A549 (cell line): Measurements from ENCODE around the gene JAZF1.

Source experiments
- CEBPB ChIP-seq, 2 experiments: fragments of >200 bp in 1 of 2; sonication (Bioruptor Twin) in 1 of 2; formaldehyde crosslinking in 1 of 2; IDR thresholded peaks; 2 replicates each; pipeline ENCODE4 v1.6.1; 2012 to 2016
- EP300 ChIP-seq, 2 experiments: fragments of >200 bp; sonication (Bioruptor Twin); formaldehyde crosslinking; IDR thresholded peaks; 2 replicates in 1 of 2; 3 replicates in 1 of 2; pipeline ENCODE4 v1.6.1; 2016 to 2017
- HDAC2 ChIP-seq: fragments of 200-600 bp; sonication (generic); IDR thresholded peaks from 2 replicates; pipeline ENCODE4 v1.6.1; 2016
- MAZ ChIP-seq: fragments of 150-350 bp; IDR thresholded peaks from 2 replicates; pipeline ENCODE4 v1.6.1; 2014; ENCODE audit warnings: antibody characterized with exemption, low read depth, low read length, borderline replicate concordance
- MYC ChIP-seq: IDR thresholded peaks from 2 replicates; pipeline ENCODE4 v1.6.1; 2012; ENCODE audit warnings: mild to moderate bottlenecking, inconsistent platforms, low read length, improper control_type of control experiment, borderline replicate concordance
- POLR2A ChIP-seq: IDR thresholded peaks from 2 replicates; pipeline ENCODE4 v1.6.1; 2012; ENCODE audit warnings: mild to moderate bottlenecking, low read length
- TF ChIP-seq, protein P1 (sequence below): fragments of >200 bp; sonication (Bioruptor Twin); formaldehyde crosslinking; IDR thresholded peaks from 3 replicates; pipeline ENCODE4 v1.5.1; 2016
- TF ChIP-seq, protein P2 (sequence below): IDR thresholded peaks from 2 replicates; pipeline ENCODE4 v1.6.1; 2012

DNA sequence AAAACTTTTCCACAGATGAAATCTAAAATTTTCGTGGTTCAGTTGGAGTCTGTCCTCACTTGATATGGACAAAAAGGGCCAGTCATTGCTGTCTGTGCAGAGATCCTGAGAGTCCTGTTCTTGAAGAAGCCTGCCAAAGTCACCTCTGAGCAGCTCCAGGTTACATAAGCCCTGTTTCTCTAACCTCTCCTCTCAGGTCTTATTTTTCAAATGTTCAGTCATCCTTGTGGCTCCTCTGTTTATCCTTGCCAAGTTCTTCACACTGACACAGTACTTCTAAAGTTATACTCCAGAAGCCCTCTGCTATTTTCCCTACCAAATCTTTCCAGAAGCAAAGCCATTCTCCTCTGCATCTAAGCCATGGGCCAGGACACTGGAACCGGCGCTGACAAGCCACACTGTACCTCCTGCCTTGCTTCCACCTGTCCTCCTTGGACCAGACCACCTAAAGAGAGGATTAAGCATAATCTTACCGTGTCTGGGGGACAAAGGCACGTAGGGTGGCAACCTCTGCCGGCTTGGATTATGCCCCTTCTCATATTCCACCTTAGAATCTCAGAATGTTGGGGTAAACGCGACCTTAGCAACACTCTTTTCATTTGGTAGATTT, 161.6 kb downstream of the JAZF1 start:
- TF ChIP-seq, protein P1, sequence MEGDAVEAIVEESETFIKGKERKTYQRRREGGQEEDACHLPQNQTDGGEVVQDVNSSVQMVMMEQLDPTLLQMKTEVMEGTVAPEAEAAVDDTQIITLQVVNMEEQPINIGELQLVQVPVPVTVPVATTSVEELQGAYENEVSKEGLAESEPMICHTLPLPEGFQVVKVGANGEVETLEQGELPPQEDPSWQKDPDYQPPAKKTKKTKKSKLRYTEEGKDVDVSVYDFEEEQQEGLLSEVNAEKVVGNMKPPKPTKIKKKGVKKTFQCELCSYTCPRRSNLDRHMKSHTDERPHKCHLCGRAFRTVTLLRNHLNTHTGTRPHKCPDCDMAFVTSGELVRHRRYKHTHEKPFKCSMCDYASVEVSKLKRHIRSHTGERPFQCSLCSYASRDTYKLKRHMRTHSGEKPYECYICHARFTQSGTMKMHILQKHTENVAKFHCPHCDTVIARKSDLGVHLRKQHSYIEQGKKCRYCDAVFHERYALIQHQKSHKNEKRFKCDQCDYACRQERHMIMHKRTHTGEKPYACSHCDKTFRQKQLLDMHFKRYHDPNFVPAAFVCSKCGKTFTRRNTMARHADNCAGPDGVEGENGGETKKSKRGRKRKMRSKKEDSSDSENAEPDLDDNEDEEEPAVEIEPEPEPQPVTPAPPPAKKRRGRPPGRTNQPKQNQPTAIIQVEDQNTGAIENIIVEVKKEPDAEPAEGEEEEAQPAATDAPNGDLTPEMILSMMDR = no peak
- TF ChIP-seq HDAC2 (no peak), MAZ (no peak), POLR2A (no peak), MYC (no peak), CEBPB (IDR thresholded peaks at IDR 0.05) (no peak), EP300 (IDR thresholded peaks at IDR 0.05) (no peak)
- TF ChIP-seq, protein P2, sequence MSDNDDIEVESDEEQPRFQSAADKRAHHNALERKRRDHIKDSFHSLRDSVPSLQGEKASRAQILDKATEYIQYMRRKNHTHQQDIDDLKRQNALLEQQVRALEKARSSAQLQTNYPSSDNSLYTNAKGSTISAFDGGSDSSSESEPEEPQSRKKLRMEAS = no peak
